KMS-11 (cell line): ENCODE measurements around the gene DLG5.

ENCODE experiments used
- H2AFZ ChIP-seq: fragments of 200-600 bp; sonication (generic); 2 replicates; pipeline ENCODE4 v1.6.1; 2016; ENCODE audit warnings: antibody characterized with exemption, mixed run types, low read depth
- H3K27ac ChIP-seq: fragments of 200-600 bp; sonication (generic); 2 replicates; pipeline ENCODE4 v1.6.1; 2016; ENCODE audit warnings: mild to moderate bottlenecking, mixed run types
- H3K27me3 ChIP-seq: fragments of 200-600 bp; sonication (generic); 2 replicates; pipeline ENCODE4 v1.6.1; 2017; ENCODE audit warnings: mild to moderate bottlenecking, low read depth, mixed run types, moderate library complexity; ENCODE audit not compliant: insufficient read depth
- H3K36me3 ChIP-seq: fragments of 200-600 bp; sonication (generic); 2 replicates; pipeline ENCODE4 v1.6.1; 2017; ENCODE audit warnings: mild to moderate bottlenecking, mixed run types; ENCODE audit not compliant: insufficient read depth
- H3K4me1 ChIP-seq: fragments of 200-600 bp; sonication (generic); 2 replicates; pipeline ENCODE4 v1.6.1; 2016; ENCODE audit warnings: mild to moderate bottlenecking, low read depth, mixed run types; ENCODE audit not compliant: poor library complexity, severe bottlenecking
- H3K4me2 ChIP-seq: fragments of 200-600 bp; sonication (generic); 2 replicates; pipeline ENCODE4 v1.7.0; 2016; ENCODE audit warnings: mild to moderate bottlenecking, mixed run types
- H3K4me3 ChIP-seq: fragments of 200-600 bp; sonication (generic); IDR thresholded peaks from 2 replicates; pipeline ENCODE4 v1.6.1; 2017; ENCODE audit warnings: low read depth, low read length, mixed read lengths; ENCODE audit not compliant: insufficient read depth
- H3K79me2 ChIP-seq: fragments of 200-600 bp; sonication (generic); 2 replicates; pipeline ENCODE4 v1.6.1; 2016; ENCODE audit warnings: low read depth, mixed run types; ENCODE audit not compliant: insufficient read depth
- H3K9ac ChIP-seq: fragments of 200-600 bp; sonication (generic); 2 replicates; pipeline ENCODE4 v1.6.1; 2016; ENCODE audit warnings: mild to moderate bottlenecking, mixed run types
- H4K20me1 ChIP-seq: fragments of 200-600 bp; sonication (generic); 2 replicates; pipeline ENCODE4 v1.6.1; 2016; ENCODE audit warnings: mild to moderate bottlenecking, mixed run types; ENCODE audit not compliant: insufficient read depth
- TF ChIP-seq, protein P1 (sequence below): fragments of 200-600 bp; sonication (generic); conservative IDR thresholded peaks from 2 replicates; pipeline ENCODE4 v1.6.1; 2017; ENCODE audit warnings: low read depth, mild to moderate bottlenecking, antibody characterized with exemption, low read length, moderate library complexity, mixed read lengths

The DLG5 gene

DNA sequence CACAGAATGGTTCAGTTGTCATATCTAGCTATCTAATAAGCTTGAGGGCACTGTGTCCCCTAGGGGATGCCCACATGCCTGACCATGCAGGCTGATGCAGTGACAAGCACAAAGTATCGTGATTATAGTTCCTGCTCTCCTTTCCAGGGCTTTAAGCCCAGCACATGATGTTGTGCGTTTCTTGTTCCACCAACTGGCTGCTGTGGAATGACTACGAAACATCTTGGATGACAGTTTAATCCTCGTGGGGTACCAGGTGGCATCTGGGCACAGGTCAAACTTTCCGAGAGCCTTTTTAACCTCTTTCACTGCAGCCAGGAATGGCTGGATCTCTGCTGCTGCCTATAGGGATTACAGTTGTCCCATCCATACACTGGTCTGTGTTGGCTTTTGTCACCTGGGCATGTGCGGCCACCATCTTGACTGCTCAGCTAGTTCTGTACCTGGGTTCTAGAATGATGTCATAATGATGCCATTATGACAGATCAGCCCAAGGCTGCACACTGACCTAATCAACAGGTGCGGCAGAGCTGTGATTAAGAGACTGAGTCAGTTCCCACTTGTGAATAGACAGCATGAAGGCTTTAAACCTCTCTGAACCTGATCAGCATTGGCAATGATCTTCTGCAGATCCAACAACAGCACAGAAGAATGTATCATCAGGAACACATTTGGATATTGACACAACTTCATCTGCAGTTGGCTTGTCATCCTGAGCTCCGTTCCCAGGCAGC lies 144.1 kb downstream of the DLG5 start:
- TF ChIP-seq, protein P1, sequence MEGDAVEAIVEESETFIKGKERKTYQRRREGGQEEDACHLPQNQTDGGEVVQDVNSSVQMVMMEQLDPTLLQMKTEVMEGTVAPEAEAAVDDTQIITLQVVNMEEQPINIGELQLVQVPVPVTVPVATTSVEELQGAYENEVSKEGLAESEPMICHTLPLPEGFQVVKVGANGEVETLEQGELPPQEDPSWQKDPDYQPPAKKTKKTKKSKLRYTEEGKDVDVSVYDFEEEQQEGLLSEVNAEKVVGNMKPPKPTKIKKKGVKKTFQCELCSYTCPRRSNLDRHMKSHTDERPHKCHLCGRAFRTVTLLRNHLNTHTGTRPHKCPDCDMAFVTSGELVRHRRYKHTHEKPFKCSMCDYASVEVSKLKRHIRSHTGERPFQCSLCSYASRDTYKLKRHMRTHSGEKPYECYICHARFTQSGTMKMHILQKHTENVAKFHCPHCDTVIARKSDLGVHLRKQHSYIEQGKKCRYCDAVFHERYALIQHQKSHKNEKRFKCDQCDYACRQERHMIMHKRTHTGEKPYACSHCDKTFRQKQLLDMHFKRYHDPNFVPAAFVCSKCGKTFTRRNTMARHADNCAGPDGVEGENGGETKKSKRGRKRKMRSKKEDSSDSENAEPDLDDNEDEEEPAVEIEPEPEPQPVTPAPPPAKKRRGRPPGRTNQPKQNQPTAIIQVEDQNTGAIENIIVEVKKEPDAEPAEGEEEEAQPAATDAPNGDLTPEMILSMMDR: no peak
- no peak overlapping the region for H2AFZ ChIP-seq
- no peaks in the 10 kb centered on the region for H3K79me2 ChIP-seq
- H3K27ac ChIP-seq: no peak overlapping the region
- no peaks in the 10 kb centered on the region for H3K4me1 ChIP-seq
- H4K20me1 ChIP-seq: no peaks in the 10 kb centered on the region
- no peaks in the 10 kb centered on the region for H3K27me3 ChIP-seq
- no peak overlapping the region for H3K4me2 ChIP-seq
- H3K9ac ChIP-seq: no peak overlapping the region
- H3K36me3 ChIP-seq: no peaks in the 10 kb centered on the region
- no peak overlapping the region for H3K4me3 ChIP-seq

DNA sequence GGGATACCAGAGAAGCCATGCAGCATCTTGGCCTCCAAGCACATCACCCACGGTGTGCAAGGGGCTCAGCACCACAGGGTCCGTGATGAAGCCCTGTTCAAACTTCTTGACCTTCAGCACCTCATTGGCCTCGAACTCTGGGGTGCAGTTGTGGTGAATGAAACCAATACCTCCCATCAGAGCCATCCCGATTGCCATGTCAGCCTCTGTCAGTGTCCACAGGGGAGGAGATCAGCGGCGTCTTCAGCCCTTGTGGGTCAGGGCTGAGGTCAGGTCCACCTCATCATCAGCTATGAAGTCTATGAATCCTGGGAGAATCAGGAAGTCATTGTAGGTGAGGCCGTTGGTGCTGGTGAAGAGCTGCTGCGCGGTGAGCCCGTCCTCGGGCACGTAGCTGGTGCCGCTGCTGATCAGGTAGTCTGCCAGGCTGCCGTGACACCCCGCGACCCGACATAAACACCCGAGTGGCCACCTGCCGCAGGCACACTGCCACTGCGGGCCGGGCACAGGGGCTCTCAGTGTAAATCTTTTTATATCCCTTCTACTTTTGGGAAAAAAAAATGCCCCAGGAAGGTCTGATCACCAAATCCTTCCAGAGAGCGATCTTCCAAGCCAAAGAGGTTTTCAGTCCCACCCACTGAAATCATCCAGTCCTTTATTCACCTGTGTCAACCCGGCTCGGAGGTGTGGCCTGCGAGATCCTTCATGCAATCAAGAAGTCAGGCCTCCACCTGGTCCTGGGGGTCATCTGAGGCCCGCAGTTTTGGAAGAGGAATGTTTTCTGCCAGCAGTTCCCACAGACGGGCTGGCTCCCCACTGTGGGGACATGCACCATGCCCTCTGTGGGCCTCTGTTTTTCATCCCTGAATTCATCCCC lies 144.9 kb downstream of the DLG5 start:
- H3K4me1 ChIP-seq: no peaks in the 10 kb centered on the region
- H3K36me3 ChIP-seq: no peaks in the 10 kb centered on the region
- H3K9ac ChIP-seq: no peak overlapping the region
- TF ChIP-seq, protein P1: no peak
- H3K4me3 ChIP-seq: no peak overlapping the region
- H4K20me1 ChIP-seq: no peaks in the 10 kb centered on the region
- no peak overlapping the region for H2AFZ ChIP-seq
- H3K79me2 ChIP-seq: no peaks in the 10 kb centered on the region
- H3K27me3 ChIP-seq: no peaks in the 10 kb centered on the region
- no peak overlapping the region for H3K27ac ChIP-seq
- H3K4me2 ChIP-seq: no peak overlapping the region

DNA sequence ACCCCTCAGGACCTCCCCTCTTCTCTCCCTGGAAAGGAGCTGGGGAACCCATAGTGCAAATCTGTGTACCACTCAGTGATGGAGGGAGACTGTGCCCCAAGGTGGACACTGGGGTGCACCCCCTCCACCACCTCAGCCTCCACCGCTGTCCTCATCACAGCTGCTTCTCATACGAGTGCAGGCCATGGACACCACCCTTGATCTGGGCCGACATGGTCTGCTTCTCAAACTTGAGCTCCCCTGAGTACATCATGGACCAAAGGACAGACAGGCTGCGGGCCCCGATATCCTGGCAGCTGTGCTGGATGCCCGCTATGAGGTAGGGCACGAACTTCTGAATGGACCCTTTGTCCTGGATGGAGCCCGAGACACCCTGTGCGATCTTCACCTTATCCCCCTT lies 146.4 kb downstream of the DLG5 start:
- no peak overlapping the region for H2AFZ ChIP-seq
- no peaks in the 10 kb centered on the region for H3K27me3 ChIP-seq
- no peaks in the 10 kb centered on the region for H3K4me1 ChIP-seq
- no peaks in the 10 kb centered on the region for H3K36me3 ChIP-seq
- H3K79me2 ChIP-seq: no peaks in the 10 kb centered on the region
- TF ChIP-seq, protein P1: no peak
- H3K4me2 ChIP-seq: no peak overlapping the region
- H4K20me1 ChIP-seq: no peaks in the 10 kb centered on the region
- H3K9ac ChIP-seq: no peak overlapping the region
- no peak overlapping the region for H3K4me3 ChIP-seq
- H3K27ac ChIP-seq: no peak overlapping the region

DNA sequence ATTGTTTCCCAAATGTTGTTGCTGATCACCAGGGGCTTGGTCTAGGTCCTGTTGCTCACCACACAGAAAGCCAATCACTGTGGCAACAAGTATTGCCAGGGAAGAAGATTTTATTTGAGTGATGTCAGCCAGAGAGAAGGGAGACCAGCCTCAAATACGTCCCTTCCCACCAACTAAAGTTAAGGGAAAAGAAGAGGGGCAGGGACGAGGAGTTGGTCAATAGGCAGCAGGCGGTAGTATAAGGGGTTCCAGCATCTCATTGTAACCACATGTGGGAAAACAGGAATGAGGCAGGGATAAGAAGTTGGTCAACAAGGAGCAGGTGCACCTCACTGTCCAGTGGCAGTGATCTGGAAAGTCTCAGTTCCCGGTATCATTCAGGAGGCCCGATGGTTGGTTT lies 150.1 kb downstream of the DLG5 start:
- no peaks in the 10 kb centered on the region for H3K36me3 ChIP-seq
- no peaks in the 10 kb centered on the region for H3K27me3 ChIP-seq
- no peaks in the 10 kb centered on the region for H4K20me1 ChIP-seq
- H3K4me1 ChIP-seq: no peaks in the 10 kb centered on the region
- no peak overlapping the region for H2AFZ ChIP-seq
- H3K9ac ChIP-seq: no peak overlapping the region
- no peak overlapping the region for H3K27ac ChIP-seq
- no peak overlapping the region for H3K4me3 ChIP-seq
- TF ChIP-seq, protein P1: no peak
- H3K79me2 ChIP-seq: no peaks in the 10 kb centered on the region
- no peak overlapping the region for H3K4me2 ChIP-seq
